ENCODE measurements around the gene HEMK1.

Gene HEMK1

DNA sequence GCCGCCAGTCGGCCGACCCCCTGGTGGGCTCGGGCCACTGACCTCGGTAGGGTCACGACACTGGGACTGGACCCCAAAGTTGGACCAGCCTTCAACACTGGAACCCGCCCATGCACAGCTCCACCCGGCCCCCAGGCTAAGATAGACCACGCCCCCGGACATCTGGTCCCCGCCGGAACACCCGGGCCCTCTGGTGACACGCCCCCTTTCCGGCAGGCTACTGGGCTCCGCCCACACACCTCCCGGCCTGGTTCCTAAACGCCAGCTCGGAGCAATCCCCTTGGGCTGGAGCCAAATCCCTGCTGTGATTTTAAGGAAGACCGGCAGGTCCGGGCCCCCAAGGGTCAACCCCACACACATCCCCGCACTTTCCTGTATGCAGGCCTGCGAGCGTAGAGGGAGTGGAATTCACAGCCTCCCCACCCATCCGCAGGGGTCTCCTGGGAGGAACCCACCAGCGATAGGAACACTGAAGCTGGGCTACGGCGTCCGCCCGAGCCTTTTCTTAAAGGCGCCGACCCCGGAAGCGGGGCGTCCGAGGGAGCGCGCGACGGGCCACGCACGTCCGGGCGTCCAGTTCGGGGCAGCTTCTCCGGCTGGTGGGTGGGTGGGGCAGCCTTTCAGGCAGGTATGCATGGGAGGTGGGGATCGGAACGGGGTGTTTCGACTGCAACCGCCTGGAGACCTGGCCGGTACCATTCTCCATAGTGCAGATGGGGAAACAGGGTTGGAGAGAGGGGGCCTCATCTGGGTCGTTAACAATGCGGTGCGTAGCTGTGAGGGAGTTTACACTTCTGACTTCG lies at the start of gene HEMK1:
TSS of gene HEMK1 (plus strand) at position 576 of the 803 bp plus-strand sequence. CDS start 1,583 bp downstream, outside the sequence.
- Histone ChIP-seq H3K27ac (ENCODE audit: low read depth, low read length) (peak within 1 kb of the TSS; percentile 43), H3K4me1 (ENCODE audit: control insufficient read depth, insufficient read depth, low read length, unreplicated experiment) (peaks cover 19% of the 10 kb centered on the region), H2AFZ (ENCODE audit: low read length, unreplicated experiment) (peak within 1 kb of the TSS; percentile 11), H3K79me2 (ENCODE audit: control insufficient read depth, insufficient read depth, low read length, unreplicated experiment) (peaks cover 6% of the 10 kb centered on the region), H3K36me3 (ENCODE audit: insufficient read depth, low read length) (no peaks in the 10 kb centered on the region), H3K4me3 (ENCODE audit: low read depth, low read length) (peak within 1 kb of the TSS; percentile 88), H3K27me3 (ENCODE audit: insufficient read depth, low read length) (no peaks in the 10 kb centered on the region)

GRCh38 chr3:50520849-50521248 lies 48.5 kb upstream of the HEMK1 start:
- H3K79me2 ChIP-seq (ENCODE audit: control insufficient read depth, insufficient read depth, low read length, unreplicated experiment), result no peaks in the 10 kb centered on the region
- no peak overlapping the region for H3K27ac ChIP-seq (ENCODE audit: low read depth, low read length)
- H3K4me3 ChIP-seq (ENCODE audit: low read depth, low read length), result no peak overlapping the region
- no peaks in the 10 kb centered on the region for H3K36me3 ChIP-seq (ENCODE audit: insufficient read depth, low read length)
- H3K27me3 ChIP-seq (ENCODE audit: insufficient read depth, low read length), result peaks cover 32% of the 10 kb centered on the region
- peaks cover 3% of the 10 kb centered on the region for H3K4me1 ChIP-seq (ENCODE audit: control insufficient read depth, insufficient read depth, low read length, unreplicated experiment)
- H2AFZ ChIP-seq (ENCODE audit: low read length, unreplicated experiment), result no peak overlapping the region

DNA sequence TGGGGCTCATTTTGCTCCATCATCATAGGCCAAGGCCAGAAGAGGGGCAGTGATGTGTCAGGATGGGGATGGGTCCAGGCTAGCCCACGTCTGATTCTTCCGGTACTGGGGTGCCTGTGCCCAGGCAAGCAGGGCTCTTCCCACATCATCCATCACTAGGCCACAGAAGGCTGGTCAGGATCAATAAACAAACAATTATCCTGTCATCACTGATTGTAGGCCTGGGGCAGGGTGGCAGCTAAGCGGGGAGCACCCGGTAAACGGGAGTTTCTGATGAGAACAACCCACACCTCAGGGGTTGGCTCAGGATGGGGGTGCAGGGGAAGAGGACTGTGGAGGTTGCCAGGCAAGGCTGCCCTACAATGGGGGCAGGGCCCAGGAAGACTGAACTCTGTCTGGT lies 47.8 kb upstream of the HEMK1 start:
- Histone ChIP-seq H2AFZ (ENCODE audit: low read length, unreplicated experiment) (no peak overlapping the region), H3K27ac (ENCODE audit: low read depth, low read length) (no peak overlapping the region), H3K4me1 (ENCODE audit: control insufficient read depth, insufficient read depth, low read length, unreplicated experiment) (no peaks in the 10 kb centered on the region), H3K79me2 (ENCODE audit: control insufficient read depth, insufficient read depth, low read length, unreplicated experiment) (no peaks in the 10 kb centered on the region), H3K27me3 (ENCODE audit: insufficient read depth, low read length) (peaks cover 32% of the 10 kb centered on the region), H3K36me3 (ENCODE audit: insufficient read depth, low read length) (no peaks in the 10 kb centered on the region), H3K4me3 (ENCODE audit: low read depth, low read length) (no peak overlapping the region)

GRCh38 chr3:50523279-50523811 lies 46.0 kb upstream of the HEMK1 start:
- Histone ChIP-seq H3K4me1 (ENCODE audit: control insufficient read depth, insufficient read depth, low read length, unreplicated experiment) (no peaks in the 10 kb centered on the region), H2AFZ (ENCODE audit: low read length, unreplicated experiment) (no peak overlapping the region), H3K4me3 (ENCODE audit: low read depth, low read length) (no peak overlapping the region), H3K79me2 (ENCODE audit: control insufficient read depth, insufficient read depth, low read length, unreplicated experiment) (no peaks in the 10 kb centered on the region), H3K27ac (ENCODE audit: low read depth, low read length) (no peak overlapping the region), H3K36me3 (ENCODE audit: insufficient read depth, low read length) (no peaks in the 10 kb centered on the region), H3K27me3 (ENCODE audit: insufficient read depth, low read length) (peaks cover 37% of the 10 kb centered on the region)

DNA sequence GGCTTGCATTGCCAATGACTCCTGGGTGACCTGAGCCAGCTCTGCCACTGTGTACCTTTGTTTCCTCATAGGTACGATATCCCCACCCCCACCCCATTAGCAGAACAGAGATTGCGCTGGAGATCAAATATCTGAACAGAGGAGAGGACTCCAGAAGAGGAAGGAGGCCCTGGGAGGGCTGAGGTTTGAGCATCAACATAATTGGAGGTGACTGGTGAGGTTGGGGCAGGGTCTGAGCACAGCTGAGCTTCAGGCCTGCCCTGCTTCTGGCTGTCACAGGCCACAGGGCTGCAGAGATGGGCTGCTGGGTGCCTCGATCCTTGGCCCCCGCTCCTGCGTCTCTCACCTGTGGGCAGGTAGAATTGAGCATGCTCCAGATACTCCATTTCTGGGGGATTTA lies 44.6 kb upstream of the HEMK1 start:
- Histone ChIP-seq H2AFZ (ENCODE audit: low read length, unreplicated experiment) (no peak overlapping the region), H3K27me3 (ENCODE audit: insufficient read depth, low read length) (peaks cover 42% of the 10 kb centered on the region), H3K79me2 (ENCODE audit: control insufficient read depth, insufficient read depth, low read length, unreplicated experiment) (no peaks in the 10 kb centered on the region), H3K4me1 (ENCODE audit: control insufficient read depth, insufficient read depth, low read length, unreplicated experiment) (no peaks in the 10 kb centered on the region), H3K27ac (ENCODE audit: low read depth, low read length) (no peak overlapping the region), H3K4me3 (ENCODE audit: low read depth, low read length) (no peak overlapping the region), H3K36me3 (ENCODE audit: insufficient read depth, low read length) (no peaks in the 10 kb centered on the region)

DNA sequence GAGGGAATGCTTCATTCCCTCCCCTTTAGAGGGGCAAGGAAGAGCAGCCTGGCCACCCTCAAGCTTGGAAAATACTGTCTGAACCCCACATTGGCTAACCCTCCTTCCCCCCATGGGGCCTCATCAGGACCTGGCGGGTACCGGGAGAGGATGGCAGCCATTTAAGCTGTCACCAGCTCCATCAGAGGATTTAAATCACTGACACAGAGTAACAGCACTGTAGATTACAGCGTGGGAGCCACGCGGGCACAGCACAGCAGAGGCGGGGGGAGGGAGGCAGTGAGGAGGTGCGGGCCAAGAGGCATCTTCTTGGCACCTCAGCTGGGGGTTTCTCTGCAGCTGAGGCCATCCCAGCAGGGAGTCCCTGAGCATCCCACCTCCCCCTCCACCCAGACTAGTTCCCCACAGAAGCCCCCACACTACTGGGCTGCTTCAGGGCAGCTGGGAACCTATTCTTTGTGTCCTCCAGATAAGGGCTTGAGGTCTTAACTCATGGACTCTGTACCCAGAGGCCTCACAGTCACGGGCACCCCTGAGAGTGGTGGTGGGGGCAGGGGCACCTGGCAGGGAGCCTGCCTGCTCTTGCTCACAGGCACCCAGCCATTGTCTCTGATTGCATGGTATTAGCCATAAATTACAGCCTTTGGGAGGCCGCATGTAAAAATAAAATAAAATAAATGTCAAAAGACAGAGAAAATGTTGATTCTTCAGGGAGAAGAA lies 44.0 kb upstream of the HEMK1 start:
- Histone ChIP-seq H3K27ac (ENCODE audit: low read depth, low read length) (no peak overlapping the region), H2AFZ (ENCODE audit: low read length, unreplicated experiment) (no peak overlapping the region), H3K36me3 (ENCODE audit: insufficient read depth, low read length) (no peaks in the 10 kb centered on the region), H3K27me3 (ENCODE audit: insufficient read depth, low read length) (peaks cover 48% of the 10 kb centered on the region), H3K4me1 (ENCODE audit: control insufficient read depth, insufficient read depth, low read length, unreplicated experiment) (no peaks in the 10 kb centered on the region), H3K4me3 (ENCODE audit: low read depth, low read length) (no peak overlapping the region), H3K79me2 (ENCODE audit: control insufficient read depth, insufficient read depth, low read length, unreplicated experiment) (no peaks in the 10 kb centered on the region)

- H3K79me2 ChIP-seq (ENCODE audit: control insufficient read depth, insufficient read depth, low read length, unreplicated experiment), result no peaks in the 10 kb centered on the region
- H3K27ac ChIP-seq (ENCODE audit: low read depth, low read length), result no peak overlapping the region
- peaks cover 50% of the 10 kb centered on the region for H3K27me3 ChIP-seq (ENCODE audit: insufficient read depth, low read length)
- no peaks in the 10 kb centered on the region for H3K4me1 ChIP-seq (ENCODE audit: control insufficient read depth, insufficient read depth, low read length, unreplicated experiment)
- no peak overlapping the region for H2AFZ ChIP-seq (ENCODE audit: low read length, unreplicated experiment)
- H3K36me3 ChIP-seq (ENCODE audit: insufficient read depth, low read length), result no peaks in the 10 kb centered on the region
- H3K4me3 ChIP-seq (ENCODE audit: low read depth, low read length), result no peak overlapping the region
Measured at GRCh38 chr3:50525987-50526386, 43.3 kb upstream of the HEMK1 start.

DNA sequence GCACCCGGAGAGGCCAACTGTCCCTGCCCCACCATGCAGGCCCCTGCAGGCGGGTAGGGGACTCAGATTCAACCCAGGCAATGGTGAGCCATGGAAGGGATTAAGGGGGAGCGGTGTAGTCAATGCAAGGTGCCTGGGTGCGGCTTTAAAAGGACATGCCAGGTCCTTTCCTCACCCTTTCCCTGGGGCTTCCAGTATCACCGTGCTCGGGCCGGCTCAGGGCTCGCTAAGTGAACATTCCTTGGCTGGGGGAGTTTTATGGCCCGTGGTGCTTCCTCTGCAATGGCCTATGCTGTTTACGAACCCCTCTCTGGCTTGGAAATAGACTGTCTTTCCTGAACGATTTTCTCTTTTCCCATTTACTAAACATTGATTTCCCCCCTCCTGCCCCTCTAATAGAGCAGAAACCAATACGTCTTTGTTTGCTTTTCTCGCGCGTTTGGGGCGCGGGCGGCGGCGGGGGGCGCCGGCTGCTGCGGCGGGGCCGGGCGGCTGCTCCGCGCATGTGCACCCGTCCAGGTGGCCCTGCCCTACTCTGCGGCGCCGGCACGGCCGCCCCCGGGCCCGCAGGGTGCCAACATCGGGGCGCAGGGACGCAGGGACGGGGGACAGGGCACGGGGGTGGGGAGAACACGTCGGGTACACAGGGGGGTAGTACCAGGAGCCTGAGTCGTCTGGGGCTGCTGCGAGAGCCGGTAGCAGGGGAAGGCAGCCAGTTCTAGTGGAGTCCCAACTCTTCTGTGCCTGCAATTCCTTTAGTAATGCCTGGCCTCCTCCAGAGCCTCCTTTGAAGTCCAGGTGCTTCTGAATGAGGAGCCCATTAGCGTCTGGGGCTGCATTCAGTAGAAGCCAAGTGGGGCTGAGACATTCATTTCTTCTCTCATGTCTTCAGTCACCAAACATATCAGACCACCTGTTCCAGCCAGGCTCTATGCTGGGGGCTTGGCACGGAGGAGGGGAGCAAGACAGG lies 39.0 kb upstream of the HEMK1 start:
- H3K4me1 ChIP-seq (ENCODE audit: control insufficient read depth, insufficient read depth, low read length, unreplicated experiment), result no peaks in the 10 kb centered on the region
- no peaks in the 10 kb centered on the region for H3K36me3 ChIP-seq (ENCODE audit: insufficient read depth, low read length)
- H3K27ac ChIP-seq (ENCODE audit: low read depth, low read length), result no peak overlapping the region
- H3K79me2 ChIP-seq (ENCODE audit: control insufficient read depth, insufficient read depth, low read length, unreplicated experiment), result no peaks in the 10 kb centered on the region
- H3K4me3 ChIP-seq (ENCODE audit: low read depth, low read length), result no peak overlapping the region
- H2AFZ ChIP-seq (ENCODE audit: low read length, unreplicated experiment), result no peak overlapping the region
- peaks cover 49% of the 10 kb centered on the region for H3K27me3 ChIP-seq (ENCODE audit: insufficient read depth, low read length)

DNA sequence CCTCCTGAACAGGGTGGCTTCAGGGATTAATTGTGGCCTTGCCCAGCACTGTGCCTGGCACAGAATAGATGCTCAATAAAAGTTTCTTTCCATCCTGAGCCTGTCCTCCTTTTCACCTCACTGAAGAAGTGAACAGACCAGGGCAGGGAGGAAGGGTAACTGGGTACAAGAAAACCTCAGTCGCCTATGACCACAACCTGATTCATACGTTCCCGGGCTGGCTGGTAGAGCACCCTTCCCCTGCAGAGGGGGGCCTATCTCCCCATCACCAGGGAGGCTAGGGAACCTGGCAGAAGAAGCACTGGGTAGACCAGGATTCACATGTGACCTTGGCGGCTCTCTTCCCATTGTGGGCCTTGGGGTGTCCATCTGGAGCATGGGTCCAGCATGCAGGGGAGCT lies 38.1 kb upstream of the HEMK1 start:
- no peak overlapping the region for H3K27ac ChIP-seq (ENCODE audit: low read depth, low read length)
- no peak overlapping the region for H3K4me3 ChIP-seq (ENCODE audit: low read depth, low read length)
- H3K4me1 ChIP-seq (ENCODE audit: control insufficient read depth, insufficient read depth, low read length, unreplicated experiment), result no peaks in the 10 kb centered on the region
- H2AFZ ChIP-seq (ENCODE audit: low read length, unreplicated experiment), result no peak overlapping the region
- no peaks in the 10 kb centered on the region for H3K36me3 ChIP-seq (ENCODE audit: insufficient read depth, low read length)
- no peaks in the 10 kb centered on the region for H3K79me2 ChIP-seq (ENCODE audit: control insufficient read depth, insufficient read depth, low read length, unreplicated experiment)
- H3K27me3 ChIP-seq (ENCODE audit: insufficient read depth, low read length), result peaks cover 50% of the 10 kb centered on the region

- Histone ChIP-seq H3K36me3 (ENCODE audit: insufficient read depth, low read length) (no peaks in the 10 kb centered on the region), H3K27ac (ENCODE audit: low read depth, low read length) (no peak overlapping the region), H3K4me1 (ENCODE audit: control insufficient read depth, insufficient read depth, low read length, unreplicated experiment) (no peaks in the 10 kb centered on the region), H3K27me3 (ENCODE audit: insufficient read depth, low read length) (peaks cover 58% of the 10 kb centered on the region), H2AFZ (ENCODE audit: low read length, unreplicated experiment) (no peak overlapping the region), H3K4me3 (ENCODE audit: low read depth, low read length) (no peak overlapping the region), H3K79me2 (ENCODE audit: control insufficient read depth, insufficient read depth, low read length, unreplicated experiment) (no peaks in the 10 kb centered on the region)
Measured at GRCh38 chr3:50532062-50532705, 37.1 kb upstream of the HEMK1 start.

All from ACC112 (cell line).